CD8-positive, alpha-beta memory T cell (primary cell): Measurements from ENCODE around the gene OR52J3. TPM values are rescaled to one million over a fixed set of nuclear protein-coding genes. Genes with fewer than 3 reads are reported as not detected.

Experiments used
- polyA plus RNA-seq: library from polyadenylated mRNA; unstranded; fragments of 300-500 nt; fragmentation: Illumina TruSeq; gene quantifications from one replicate; pipeline ENCODE4 v1.2.3, GENCODE V29; 2021
- total RNA-seq, 2 experiments: library from RNA; stranded (reverse); gene quantifications; one replicate each; pipeline ENCODE4 v1.2.3, GENCODE V29; 2021

The OR52J3 gene
- total and polyA plus RNA-seq, 3 experiments from 2014 or later = not detected

Other genes starting within 250 kb of the OR52J3 start
- gene OR52R1, start 242.1 kb upstream of the OR52J3 start, total RNA-seq = not detected
- gene OR52R1, start 242.1 kb upstream of the OR52J3 start, polyA plus RNA-seq = not detected
- not detected for gene OR51F2, start 225.2 kb upstream of the OR52J3 start, total RNA-seq
- not detected for gene OR51F2, start 225.2 kb upstream of the OR52J3 start, polyA plus RNA-seq
- not detected for gene OR51S1, start 197.3 kb upstream of the OR52J3 start, total RNA-seq
- not detected for gene OR51S1, start 197.3 kb upstream of the OR52J3 start, polyA plus RNA-seq
- not detected for gene OR51T1, start 164.6 kb upstream of the OR52J3 start, total RNA-seq
- not detected for gene OR51T1, start 164.6 kb upstream of the OR52J3 start, polyA plus RNA-seq
- not detected for gene OR51A7, start 142.7 kb upstream of the OR52J3 start, total RNA-seq
- not detected for gene OR51A7, start 142.7 kb upstream of the OR52J3 start, polyA plus RNA-seq
- gene OR51G2, start 127.2 kb upstream of the OR52J3 start, total RNA-seq = not detected
- gene OR51G2, start 127.2 kb upstream of the OR52J3 start, polyA plus RNA-seq = not detected
- gene OR51G1, start 122.2 kb upstream of the OR52J3 start, total RNA-seq = not detected
- not detected for gene OR51G1, start 122.2 kb upstream of the OR52J3 start, polyA plus RNA-seq
- not detected for gene OR51A4, start 98.9 kb upstream of the OR52J3 start, total RNA-seq
- gene OR51A4, start 98.9 kb upstream of the OR52J3 start, polyA plus RNA-seq = not detected
- gene OR51A2, start 90.8 kb upstream of the OR52J3 start, total RNA-seq = not detected
- gene OR51A2, start 90.8 kb upstream of the OR52J3 start, polyA plus RNA-seq = not detected
- not detected for gene OR51L1, start 51.7 kb upstream of the OR52J3 start, total RNA-seq
- gene OR51L1, start 51.7 kb upstream of the OR52J3 start, polyA plus RNA-seq = not detected
- not detected for gene OR52E2, start 13.1 kb downstream of the OR52J3 start, total RNA-seq
- not detected for gene OR52E2, start 13.1 kb downstream of the OR52J3 start, polyA plus RNA-seq
- not detected for gene OR52E1, start 23.0 kb downstream of the OR52J3 start, total RNA-seq
- gene OR52E1, start 23.0 kb downstream of the OR52J3 start, polyA plus RNA-seq = not detected
- not detected for gene OR52A5, start 91.8 kb downstream of the OR52J3 start, total RNA-seq
- gene OR52A5, start 91.8 kb downstream of the OR52J3 start, polyA plus RNA-seq = not detected
- gene OR52A1, start 108.2 kb downstream of the OR52J3 start, total RNA-seq = not detected
- not detected for gene OR52A1, start 108.2 kb downstream of the OR52J3 start, polyA plus RNA-seq
- gene OR51V1, start 154.2 kb downstream of the OR52J3 start, total RNA-seq = not detected
- gene OR51V1, start 154.2 kb downstream of the OR52J3 start, polyA plus RNA-seq = not detected
- gene HBB, start 180.5 kb downstream of the OR52J3 start, total RNA-seq = not detected
- not detected for gene HBB, start 180.5 kb downstream of the OR52J3 start, polyA plus RNA-seq
- not detected for gene HBD, start 188.0 kb downstream of the OR52J3 start, total RNA-seq
- not detected for gene HBD, start 188.0 kb downstream of the OR52J3 start, polyA plus RNA-seq
- not detected for gene HBG1, start 203.3 kb downstream of the OR52J3 start, total RNA-seq
- gene HBG1, start 203.3 kb downstream of the OR52J3 start, polyA plus RNA-seq = not detected
- not detected for gene HBG2, start 208.3 kb downstream of the OR52J3 start, total RNA-seq
- not detected for gene HBG2, start 208.3 kb downstream of the OR52J3 start, polyA plus RNA-seq
- gene HBE1, start 223.4 kb downstream of the OR52J3 start, total RNA-seq = not detected
- not detected for gene HBE1, start 223.4 kb downstream of the OR52J3 start, polyA plus RNA-seq